Fibroblast of the aortic adventitia (primary cell): Measurements from ENCODE around the gene GRB10. TPM values are rescaled to one million over a fixed set of nuclear protein-coding genes. Genes with fewer than 3 reads are reported as not detected.

Experiments used
- DNase-seq: peaks from one replicate; pipeline ENCODE4 v3.0.0-alpha.2; 2010; ENCODE audit warnings: low read depth
- H3K4me3 ChIP-seq: 2 replicates; pipeline ENCODE4 v1.5.1; 2011; ENCODE audit warnings: low read depth, mild to moderate bottlenecking, control low read depth, low read length, moderate library complexity
- CTCF ChIP-seq: IDR thresholded peaks from 2 replicates; pipeline ENCODE4 v1.5.1; 2011; ENCODE audit warnings: mild to moderate bottlenecking, low read length, control low read depth, inconsistent platforms; ENCODE audit not compliant: insufficient read depth
- total RNA-seq: library from RNA; depleted of rRNA; stranded (reverse); fragments of >200 nt; gene quantifications from 2 replicates; pipeline ENCODE4 v1.2.3, GENCODE V29; 2012; ENCODE audit warnings: low replicate concordance

Gene GRB10
- total RNA-seq, 1 donor, result 39.1 TPM

GRCh38 chr7:50824882-50825281, 42.2 kb upstream of the GRB10 start:
- no peak for DNase-seq
- no peak overlapping the region for H3K4me3 ChIP-seq

GRCh38 chr7:50822706-50823105, 40.0 kb upstream of the GRB10 start:
- TF ChIP-seq CTCF, result no peak
- H3K4me3 ChIP-seq, result no peak overlapping the region
- peak; percentile 85 for DNase-seq

More at GRCh38 chr7:50824882-50825281, 42.2 kb upstream of the GRB10 start:
- no peak for TF ChIP-seq CTCF

- H3K4me3 ChIP-seq, result no peak overlapping the region
- DNase-seq, result peak; percentile 19
- TF ChIP-seq CTCF, result no peak
Observed at GRCh38 chr7:50822110-50822509, 39.4 kb upstream of the GRB10 start.

GRCh38 chr7:50821457-50822008, 38.8 kb upstream of the GRB10 start:
- DNase-seq, result no peak
- H3K4me3 ChIP-seq, result no peak overlapping the region
- TF ChIP-seq CTCF, result no peak

GRCh38 chr7:50818324-50818723, 35.6 kb upstream of the GRB10 start:
- H3K4me3 ChIP-seq, result no peak overlapping the region
- DNase-seq, result no peak
- no peak for TF ChIP-seq CTCF

GRCh38 chr7:50817561-50817960, 34.9 kb upstream of the GRB10 start:
- DNase-seq, result no peak
- no peak overlapping the region for H3K4me3 ChIP-seq
- TF ChIP-seq CTCF, result no peak

GRCh38 chr7:50815138-50815537, 32.4 kb upstream of the GRB10 start:
- H3K4me3 ChIP-seq, result no peak overlapping the region
- TF ChIP-seq CTCF, result no peak
- no peak for DNase-seq
